ENCODE data around the gene KCNQ1OT1.

Gene KCNQ1OT1

DNA sequence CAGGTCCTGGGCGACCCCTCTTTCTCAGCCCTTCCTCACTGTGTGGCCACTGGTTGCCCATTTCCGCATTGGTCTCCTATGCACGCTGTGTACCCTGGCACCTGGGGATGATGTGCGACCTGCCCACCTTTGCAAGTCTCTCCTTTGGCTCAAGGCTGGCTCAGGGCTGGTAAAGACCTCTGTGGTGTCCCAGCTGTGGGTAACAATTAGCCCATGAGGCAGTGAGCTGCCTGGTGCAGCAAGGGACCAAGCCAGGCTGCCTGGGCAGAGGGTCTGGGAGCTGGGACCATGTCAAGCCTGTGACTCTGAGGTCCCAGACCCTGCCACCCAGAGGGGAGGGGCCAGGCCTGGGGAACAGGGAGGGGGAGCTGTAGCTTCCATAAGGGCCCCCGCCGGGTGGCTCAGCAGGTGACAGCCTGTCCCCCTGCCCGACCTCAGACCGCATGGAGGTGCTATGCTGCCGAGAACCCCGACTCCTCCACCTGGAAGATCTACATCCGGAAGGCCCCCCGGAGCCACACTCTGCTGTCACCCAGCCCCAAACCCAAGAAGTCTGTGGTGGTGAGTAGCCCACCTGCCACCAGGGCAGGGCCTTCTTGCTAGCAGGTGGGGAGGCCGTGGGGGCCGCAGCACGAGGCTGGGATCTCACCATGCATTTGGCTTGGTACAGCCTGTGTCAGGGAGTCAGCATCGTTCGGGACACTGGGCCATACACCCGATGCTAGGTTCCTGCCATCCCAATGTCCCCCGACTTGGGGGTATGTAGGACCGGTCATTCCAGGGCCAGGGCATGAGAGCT, 112.5 kb downstream of the KCNQ1OT1 start:
- H3K9ac ChIP-seq (ENCODE audit: low read length), result no peak overlapping the region
- no peaks in the 10 kb centered on the region for H3K4me1 ChIP-seq (ENCODE audit: low read length)
- H3K9me2 ChIP-seq (replicated peaks; ENCODE audit: insufficient read depth, low read length), result no peaks in the 10 kb centered on the region
- no peak overlapping the region for H3K27ac ChIP-seq (ENCODE audit: low read length)
- no peaks in the 10 kb centered on the region for H3K9me3 ChIP-seq (replicated peaks; ENCODE audit: insufficient read depth, low read length)
- no peak overlapping the region for H3K4me2 ChIP-seq (ENCODE audit: low read depth, low read length)
- no peaks in the 10 kb centered on the region for H3K36me3 ChIP-seq (replicated peaks; ENCODE audit: insufficient read depth, low read length)
- no peaks in the 10 kb centered on the region for H3F3A ChIP-seq (ENCODE audit: insufficient read depth, low read length)
- H2AFZ ChIP-seq (ENCODE audit: low read length), result no peak overlapping the region
- no peaks in the 10 kb centered on the region for H3K27me3 ChIP-seq (replicated peaks; ENCODE audit: insufficient read depth, low read length)
- TF ChIP-seq EZH2phosphoT487 (IDR thresholded peaks at IDR 0.05; ENCODE audit: low read length) (no peak), EZH2 (optimal IDR thresholded peaks at IDR 0.05; ENCODE audit: low read depth, low read length) (no peak)
- TF ChIP-seq, protein P1, sequence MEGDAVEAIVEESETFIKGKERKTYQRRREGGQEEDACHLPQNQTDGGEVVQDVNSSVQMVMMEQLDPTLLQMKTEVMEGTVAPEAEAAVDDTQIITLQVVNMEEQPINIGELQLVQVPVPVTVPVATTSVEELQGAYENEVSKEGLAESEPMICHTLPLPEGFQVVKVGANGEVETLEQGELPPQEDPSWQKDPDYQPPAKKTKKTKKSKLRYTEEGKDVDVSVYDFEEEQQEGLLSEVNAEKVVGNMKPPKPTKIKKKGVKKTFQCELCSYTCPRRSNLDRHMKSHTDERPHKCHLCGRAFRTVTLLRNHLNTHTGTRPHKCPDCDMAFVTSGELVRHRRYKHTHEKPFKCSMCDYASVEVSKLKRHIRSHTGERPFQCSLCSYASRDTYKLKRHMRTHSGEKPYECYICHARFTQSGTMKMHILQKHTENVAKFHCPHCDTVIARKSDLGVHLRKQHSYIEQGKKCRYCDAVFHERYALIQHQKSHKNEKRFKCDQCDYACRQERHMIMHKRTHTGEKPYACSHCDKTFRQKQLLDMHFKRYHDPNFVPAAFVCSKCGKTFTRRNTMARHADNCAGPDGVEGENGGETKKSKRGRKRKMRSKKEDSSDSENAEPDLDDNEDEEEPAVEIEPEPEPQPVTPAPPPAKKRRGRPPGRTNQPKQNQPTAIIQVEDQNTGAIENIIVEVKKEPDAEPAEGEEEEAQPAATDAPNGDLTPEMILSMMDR (IDR thresholded peaks at IDR 0.05; ENCODE audit: low read length), result no peak
- H3K4me3 ChIP-seq (ENCODE audit: low read length), result no peak overlapping the region
- H4K20me1 ChIP-seq (ENCODE audit: insufficient read depth, low read length), result no peaks in the 10 kb centered on the region
- DNase-seq, result no peak
- no peaks in the 10 kb centered on the region for H3K79me2 ChIP-seq (ENCODE audit: low read length)

DNA sequence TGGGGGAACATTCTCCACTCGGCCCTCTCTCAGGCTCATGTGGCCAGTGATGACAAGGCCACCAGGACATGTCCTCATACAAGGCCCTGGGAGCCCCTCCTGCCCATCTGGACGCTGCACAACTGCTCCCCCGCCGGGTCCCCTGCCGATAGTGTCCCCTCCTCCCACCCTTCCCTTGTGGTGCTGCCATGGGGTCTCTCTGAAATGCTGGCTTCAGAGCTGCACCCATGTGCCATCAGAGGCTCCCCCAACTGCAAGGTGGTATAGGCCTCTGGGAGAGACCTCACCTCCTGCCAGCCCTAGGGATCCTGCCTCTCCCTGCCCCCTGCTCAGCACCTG, 113.0 kb downstream of the KCNQ1OT1 start:
- H3K79me2 ChIP-seq (ENCODE audit: low read length), result no peaks in the 10 kb centered on the region
- no peaks in the 10 kb centered on the region for H3K9me3 ChIP-seq (replicated peaks; ENCODE audit: insufficient read depth, low read length)
- no peaks in the 10 kb centered on the region for H3K4me1 ChIP-seq (ENCODE audit: low read length)
- no peak overlapping the region for H3K4me2 ChIP-seq (ENCODE audit: low read depth, low read length)
- no peaks in the 10 kb centered on the region for H3K36me3 ChIP-seq (replicated peaks; ENCODE audit: insufficient read depth, low read length)
- H3K27me3 ChIP-seq (replicated peaks; ENCODE audit: insufficient read depth, low read length), result no peaks in the 10 kb centered on the region
- TF ChIP-seq EZH2 (optimal IDR thresholded peaks at IDR 0.05; ENCODE audit: low read depth, low read length) (no peak), EZH2phosphoT487 (IDR thresholded peaks at IDR 0.05; ENCODE audit: low read length) (no peak)
- TF ChIP-seq, protein P1 (IDR thresholded peaks at IDR 0.05; ENCODE audit: low read length), result no peak
- H3K27ac ChIP-seq (ENCODE audit: low read length), result no peak overlapping the region
- no peak overlapping the region for H3K9ac ChIP-seq (ENCODE audit: low read length)
- no peaks in the 10 kb centered on the region for H4K20me1 ChIP-seq (ENCODE audit: insufficient read depth, low read length)
- H3K9me2 ChIP-seq (replicated peaks; ENCODE audit: insufficient read depth, low read length), result no peaks in the 10 kb centered on the region
- H2AFZ ChIP-seq (ENCODE audit: low read length), result no peak overlapping the region
- H3F3A ChIP-seq (ENCODE audit: insufficient read depth, low read length), result no peaks in the 10 kb centered on the region
- DNase-seq, result no peak
- no peak overlapping the region for H3K4me3 ChIP-seq (ENCODE audit: low read length)

DNA sequence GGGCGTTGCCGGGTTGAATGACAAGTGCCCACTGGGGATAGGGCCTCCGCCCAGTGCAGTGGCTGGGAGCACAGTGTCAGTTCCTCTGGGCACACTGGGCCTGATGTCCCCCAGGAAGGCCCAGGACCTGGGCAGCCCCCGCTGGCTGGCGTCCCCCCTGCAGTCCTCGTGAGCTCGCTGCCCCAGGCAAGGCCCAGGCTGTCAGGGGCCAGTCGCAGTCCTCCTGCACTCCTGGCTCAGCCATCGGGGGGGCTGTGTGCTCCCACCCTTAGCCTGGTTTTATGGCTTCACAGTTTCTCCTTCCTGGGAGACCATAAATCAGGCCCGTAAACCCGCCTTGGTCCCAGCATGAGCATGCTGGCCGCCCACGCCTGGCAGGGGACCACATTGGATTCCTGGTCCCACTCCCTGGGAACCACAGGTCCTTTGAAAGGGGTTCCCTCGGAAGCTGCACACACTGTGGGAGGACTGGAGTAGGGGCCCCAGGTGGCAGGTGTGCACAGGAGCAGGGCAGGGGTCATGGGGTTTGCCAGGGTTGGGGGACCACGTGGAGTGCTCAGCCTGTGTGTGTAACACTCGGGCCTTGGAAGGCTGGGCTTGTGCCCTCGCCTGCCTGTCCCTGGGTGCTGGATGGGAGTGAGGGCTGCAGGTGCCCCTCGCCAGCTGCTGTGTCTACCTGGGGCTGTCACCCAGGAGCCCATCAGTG, 113.6 kb downstream of the KCNQ1OT1 start:
- Histone ChIP-seq H3K9me3 (replicated peaks; ENCODE audit: insufficient read depth, low read length) (no peaks in the 10 kb centered on the region), H3K4me3 (ENCODE audit: low read length) (no peak overlapping the region), H3K4me2 (ENCODE audit: low read depth, low read length) (no peak overlapping the region), H3K9ac (ENCODE audit: low read length) (no peak overlapping the region), H3K36me3 (replicated peaks; ENCODE audit: insufficient read depth, low read length) (no peaks in the 10 kb centered on the region), H3K27me3 (replicated peaks; ENCODE audit: insufficient read depth, low read length) (no peaks in the 10 kb centered on the region), H3K27ac (ENCODE audit: low read length) (no peak overlapping the region), H3F3A (ENCODE audit: insufficient read depth, low read length) (no peaks in the 10 kb centered on the region), H3K9me2 (replicated peaks; ENCODE audit: insufficient read depth, low read length) (no peaks in the 10 kb centered on the region), H4K20me1 (ENCODE audit: insufficient read depth, low read length) (no peaks in the 10 kb centered on the region), H3K4me1 (ENCODE audit: low read length) (no peaks in the 10 kb centered on the region), H3K79me2 (ENCODE audit: low read length) (no peaks in the 10 kb centered on the region), H2AFZ (ENCODE audit: low read length) (no peak overlapping the region)
- DNase-seq, result no peak
- TF ChIP-seq, protein P1 (IDR thresholded peaks at IDR 0.05; ENCODE audit: low read length), result no peak
- no peak for TF ChIP-seq EZH2phosphoT487 (IDR thresholded peaks at IDR 0.05; ENCODE audit: low read length)
- TF ChIP-seq EZH2 (optimal IDR thresholded peaks at IDR 0.05; ENCODE audit: low read depth, low read length), result no peak
